Left ventricle myocardium inferior (tissue), 1 donor: ENCODE data around the gene MRPS16. TPM values are rescaled to one million over a fixed set of nuclear protein-coding genes. Genes with fewer than 3 reads are reported as not detected.

ENCODE experiments used
- DNase-seq: peaks from one replicate; pipeline ENCODE4 v3.0.0-alpha.2; 2020
- H3K27ac ChIP-seq: fragments of 200-600 bp; replicated peaks from 2 replicates; pipeline ENCODE4 v1.8.0; 2021
- H3K27me3 ChIP-seq: fragments of 200-600 bp; 2 replicates; pipeline ENCODE4 v1.8.0; 2021; ENCODE audit warnings: low read depth
- H3K36me3 ChIP-seq: fragments of 200-600 bp; 2 replicates; pipeline ENCODE4 v1.8.0; 2021
- H3K4me1 ChIP-seq: fragments of 200-600 bp; 2 replicates; pipeline ENCODE4 v1.8.0; 2021
- H3K4me3 ChIP-seq: fragments of 200-600 bp; 2 replicates; pipeline ENCODE4 v1.8.0; 2021; ENCODE audit warnings: mild to moderate bottlenecking, moderate library complexity
- H3K9me3 ChIP-seq: fragments of 200-600 bp; replicated peaks from 2 replicates; pipeline ENCODE4 v1.8.0; 2021
- intact Hi-C: fragments of 100-400 bp; cut with micrococcal nuclease; formaldehyde crosslinking; loops from one replicate; pipeline ENCODE4 v1.11.0; 2022
- total RNA-seq: library from RNA; stranded (reverse); fragmentation: NEBNext Ultra II Directional; extraction: Animal tissue kit (Norgen Biotek cat#: 25700); gene quantifications from one replicate; pipeline ENCODE4 v1.2.1, GENCODE V29; 2021
- TF ChIP-seq, protein P1 (sequence below): fragments of 200-600 bp; IDR thresholded peaks from 2 replicates; pipeline ENCODE4 v1.8.0; 2021; ENCODE audit warnings: antibody characterized with exemption, mild to moderate bottlenecking, borderline replicate concordance
- donor health status: DM: no; HTN: yes; CAD: no; lungs with severe emphysema.

MRPS16 gene
- total RNA-seq, 1 donor from 2014 or later, result 102 TPM

GRCh38 chr10:73209705-73210104 lies 42.7 kb downstream of the MRPS16 start:
- H3K4me1 ChIP-seq, result peaks cover 5% of the 10 kb centered on the region
- intact Hi-C loops, result no loop called here
- no peaks in the 10 kb centered on the region for H3K27me3 ChIP-seq
- H3K4me3 ChIP-seq, result no peak overlapping the region
- H3K36me3 ChIP-seq, result peaks cover 22% of the 10 kb centered on the region
- TF ChIP-seq, protein P1, sequence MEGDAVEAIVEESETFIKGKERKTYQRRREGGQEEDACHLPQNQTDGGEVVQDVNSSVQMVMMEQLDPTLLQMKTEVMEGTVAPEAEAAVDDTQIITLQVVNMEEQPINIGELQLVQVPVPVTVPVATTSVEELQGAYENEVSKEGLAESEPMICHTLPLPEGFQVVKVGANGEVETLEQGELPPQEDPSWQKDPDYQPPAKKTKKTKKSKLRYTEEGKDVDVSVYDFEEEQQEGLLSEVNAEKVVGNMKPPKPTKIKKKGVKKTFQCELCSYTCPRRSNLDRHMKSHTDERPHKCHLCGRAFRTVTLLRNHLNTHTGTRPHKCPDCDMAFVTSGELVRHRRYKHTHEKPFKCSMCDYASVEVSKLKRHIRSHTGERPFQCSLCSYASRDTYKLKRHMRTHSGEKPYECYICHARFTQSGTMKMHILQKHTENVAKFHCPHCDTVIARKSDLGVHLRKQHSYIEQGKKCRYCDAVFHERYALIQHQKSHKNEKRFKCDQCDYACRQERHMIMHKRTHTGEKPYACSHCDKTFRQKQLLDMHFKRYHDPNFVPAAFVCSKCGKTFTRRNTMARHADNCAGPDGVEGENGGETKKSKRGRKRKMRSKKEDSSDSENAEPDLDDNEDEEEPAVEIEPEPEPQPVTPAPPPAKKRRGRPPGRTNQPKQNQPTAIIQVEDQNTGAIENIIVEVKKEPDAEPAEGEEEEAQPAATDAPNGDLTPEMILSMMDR, result no peak
- no peaks in the 10 kb centered on the region for H3K9me3 ChIP-seq
- no peak overlapping the region for H3K27ac ChIP-seq
- DNase-seq, result no peak

- peaks cover 5% of the 10 kb centered on the region for H3K4me1 ChIP-seq
- no peak overlapping the region for H3K27ac ChIP-seq
- intact Hi-C loops, result no loop called here
These were observed 44.6 kb downstream of the MRPS16 start for GRCh38 chr10:73207883-73208282.

GRCh38 chr10:73206385-73206784 lies 46.1 kb downstream of the MRPS16 start:
- Histone ChIP-seq H3K4me1 (peaks cover 5% of the 10 kb centered on the region), H3K27me3 (no peaks in the 10 kb centered on the region), H3K36me3 (peaks cover 29% of the 10 kb centered on the region), H3K4me3 (no peak overlapping the region), H3K9me3 (no peaks in the 10 kb centered on the region), H3K27ac (no peak overlapping the region)
- intact Hi-C loops, result no loop called here
- TF ChIP-seq, protein P1, result no peak
- DNase-seq, result no peak

More at GRCh38 chr10:73207883-73208282, 44.6 kb downstream of the MRPS16 start:
- no peaks in the 10 kb centered on the region for H3K27me3 ChIP-seq
- TF ChIP-seq, protein P1, result no peak
- H3K36me3 ChIP-seq, result peaks cover 22% of the 10 kb centered on the region
- H3K9me3 ChIP-seq, result no peaks in the 10 kb centered on the region
- no peak for DNase-seq
- no peak overlapping the region for H3K4me3 ChIP-seq

GRCh38 chr10:73205890-73206289 lies 46.6 kb downstream of the MRPS16 start:
- Histone ChIP-seq H3K9me3 (no peaks in the 10 kb centered on the region), H3K27ac (no peak overlapping the region), H3K36me3 (peaks cover 31% of the 10 kb centered on the region), H3K4me3 (no peak overlapping the region), H3K27me3 (no peaks in the 10 kb centered on the region), H3K4me1 (peaks cover 5% of the 10 kb centered on the region)
- DNase-seq, result no peak
- intact Hi-C loops, result no loop called here
- TF ChIP-seq, protein P1, result no peak

- TF ChIP-seq, protein P1, result no peak
- H3K27me3 ChIP-seq, result no peaks in the 10 kb centered on the region
- H3K27ac ChIP-seq, result no peak overlapping the region
- no peak overlapping the region for H3K4me3 ChIP-seq
- intact Hi-C loops, result no loop called here
- H3K36me3 ChIP-seq, result peaks cover 29% of the 10 kb centered on the region
- no peaks in the 10 kb centered on the region for H3K9me3 ChIP-seq
- peaks cover 5% of the 10 kb centered on the region for H3K4me1 ChIP-seq
- DNase-seq, result no peak
These were observed 47.4 kb downstream of the MRPS16 start for GRCh38 chr10:73205081-73205480.

Other genes starting within 250 kb of the MRPS16 start
- gene P4HA1, start 155.8 kb downstream of the MRPS16 start, total RNA-seq, result 97.1 TPM
- gene NUDT13, start 142.2 kb downstream of the MRPS16 start, total RNA-seq, result 5.6 TPM
- gene ECD, start 84.6 kb downstream of the MRPS16 start, total RNA-seq, result 15.8 TPM
- gene FAM149B1, start 84.5 kb downstream of the MRPS16 start, total RNA-seq, result 14.0 TPM
- gene DNAJC9, start 5.4 kb downstream of the MRPS16 start, total RNA-seq, result 8.6 TPM
- gene CFAP70, start 106.2 kb upstream of the MRPS16 start, total RNA-seq, result 2.0 TPM
- gene ANXA7, start 161.4 kb upstream of the MRPS16 start, total RNA-seq, result 115 TPM
- gene MSS51, start 180.9 kb upstream of the MRPS16 start, total RNA-seq, result 5.9 TPM
- 64.5 TPM for gene PPP3CB, start 243.4 kb upstream of the MRPS16 start, total RNA-seq